ENCODE data around the gene SKOR1.

DNA sequence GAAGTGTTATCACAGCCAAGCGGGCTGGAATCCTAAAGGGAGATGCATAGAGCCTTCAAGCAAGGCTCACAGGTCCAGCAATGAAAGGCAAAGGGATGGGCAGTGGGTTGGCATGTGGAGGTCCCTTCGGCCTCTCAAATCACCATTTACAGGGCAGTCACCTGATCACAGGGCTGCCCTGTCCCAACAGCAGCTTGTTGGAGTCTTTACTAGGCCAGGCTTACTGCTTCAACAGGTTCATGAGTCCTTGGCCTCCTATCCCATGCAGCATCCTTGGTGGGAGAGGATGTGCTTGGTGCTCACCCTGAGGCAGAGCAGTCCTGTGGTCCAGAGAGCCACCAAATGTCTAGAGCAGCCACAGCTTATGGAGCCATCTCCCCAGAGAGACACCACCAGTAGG, 24.2 kb upstream of the SKOR1 start:
- TF ChIP-seq EZH2 (IDR thresholded peaks at IDR 0.05; ENCODE audit: insufficient read depth, poor library complexity, severe bottlenecking), result no peak
- no peak for TF ChIP-seq EZH2phosphoT487 (IDR thresholded peaks at IDR 0.05; ENCODE audit: insufficient read depth, low read depth)

Measured in GM23248 (cell line).